AG10803 (cell line): ENCODE data around the gene PACSIN1.
"Not testable (repeated sequence)": the region's sequence is repeated elsewhere in the genome, so short reads cannot be mapped to it uniquely, and the experiment has no call there.

Experiments
- DNase-seq: peaks from one replicate; pipeline ENCODE4 v3.0.0; 2010; ENCODE audit warnings: low read depth
- H3K4me3 ChIP-seq: 2 replicates; pipeline ENCODE4 v1.5.1; 2011; ENCODE audit warnings: mild to moderate bottlenecking, low read length, control low read depth
- TF ChIP-seq, protein P1 (sequence below): conservative IDR thresholded peaks from 2 replicates; pipeline ENCODE4 v1.5.1; 2011; ENCODE audit warnings: mild to moderate bottlenecking, low read length, control low read depth, inconsistent platforms

The PACSIN1 gene

DNA sequence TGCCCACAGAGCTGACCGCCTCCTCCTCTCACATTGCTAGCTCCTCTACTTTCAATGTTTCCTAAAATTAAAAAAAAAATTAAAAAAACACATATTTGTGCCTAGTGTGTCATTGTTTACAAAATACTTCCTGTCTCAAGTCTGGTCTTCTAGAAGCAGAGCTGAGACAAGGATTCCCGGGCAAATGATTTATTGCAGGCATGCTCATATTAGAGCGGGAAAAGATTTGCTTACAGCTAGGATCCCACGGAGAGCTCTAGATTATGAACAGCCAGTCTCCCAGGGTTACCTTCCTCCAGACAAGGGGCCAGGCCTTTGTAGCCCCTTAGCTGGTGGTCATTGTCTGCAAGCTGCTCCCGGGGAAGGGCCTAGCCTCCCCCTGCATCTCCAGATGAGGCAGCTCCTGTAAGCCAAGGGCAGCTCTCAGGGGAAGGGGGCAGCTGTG lies 9.4 kb downstream of the PACSIN1 start:
- H3K4me3 ChIP-seq, result no peak overlapping the region
- TF ChIP-seq, protein P1, sequence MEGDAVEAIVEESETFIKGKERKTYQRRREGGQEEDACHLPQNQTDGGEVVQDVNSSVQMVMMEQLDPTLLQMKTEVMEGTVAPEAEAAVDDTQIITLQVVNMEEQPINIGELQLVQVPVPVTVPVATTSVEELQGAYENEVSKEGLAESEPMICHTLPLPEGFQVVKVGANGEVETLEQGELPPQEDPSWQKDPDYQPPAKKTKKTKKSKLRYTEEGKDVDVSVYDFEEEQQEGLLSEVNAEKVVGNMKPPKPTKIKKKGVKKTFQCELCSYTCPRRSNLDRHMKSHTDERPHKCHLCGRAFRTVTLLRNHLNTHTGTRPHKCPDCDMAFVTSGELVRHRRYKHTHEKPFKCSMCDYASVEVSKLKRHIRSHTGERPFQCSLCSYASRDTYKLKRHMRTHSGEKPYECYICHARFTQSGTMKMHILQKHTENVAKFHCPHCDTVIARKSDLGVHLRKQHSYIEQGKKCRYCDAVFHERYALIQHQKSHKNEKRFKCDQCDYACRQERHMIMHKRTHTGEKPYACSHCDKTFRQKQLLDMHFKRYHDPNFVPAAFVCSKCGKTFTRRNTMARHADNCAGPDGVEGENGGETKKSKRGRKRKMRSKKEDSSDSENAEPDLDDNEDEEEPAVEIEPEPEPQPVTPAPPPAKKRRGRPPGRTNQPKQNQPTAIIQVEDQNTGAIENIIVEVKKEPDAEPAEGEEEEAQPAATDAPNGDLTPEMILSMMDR, result no peak
- no peak for DNase-seq

DNA sequence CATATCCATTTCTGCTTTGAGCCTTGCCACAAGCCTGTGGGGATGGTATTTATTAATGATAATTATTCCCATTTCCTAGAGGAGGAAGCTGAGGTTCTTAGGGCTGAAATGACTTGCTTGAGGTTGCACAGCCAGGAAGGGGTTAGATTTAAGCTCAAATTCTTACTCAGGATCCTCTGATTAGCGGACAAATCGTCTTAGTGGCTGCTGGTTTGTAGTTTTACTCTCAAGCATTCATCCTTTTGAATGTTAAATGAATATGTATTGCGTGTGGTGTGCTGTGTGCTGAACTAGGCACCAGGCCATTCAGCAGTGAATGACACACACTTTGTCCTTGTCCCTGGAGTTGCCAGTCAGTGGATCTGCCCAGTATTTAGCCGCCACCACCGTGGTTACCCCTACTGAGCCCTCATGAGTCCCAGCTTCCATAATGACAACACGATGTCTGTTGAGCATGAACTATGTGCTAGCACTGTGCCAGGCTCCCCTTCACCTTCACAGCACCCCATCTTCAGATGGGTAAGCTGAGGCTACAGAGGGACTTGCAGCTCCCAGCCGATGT lies 10.0 kb downstream of the PACSIN1 start:
- TF ChIP-seq, protein P1, result no peak
- no peak for DNase-seq
- H3K4me3 ChIP-seq, result no peak overlapping the region

DNA sequence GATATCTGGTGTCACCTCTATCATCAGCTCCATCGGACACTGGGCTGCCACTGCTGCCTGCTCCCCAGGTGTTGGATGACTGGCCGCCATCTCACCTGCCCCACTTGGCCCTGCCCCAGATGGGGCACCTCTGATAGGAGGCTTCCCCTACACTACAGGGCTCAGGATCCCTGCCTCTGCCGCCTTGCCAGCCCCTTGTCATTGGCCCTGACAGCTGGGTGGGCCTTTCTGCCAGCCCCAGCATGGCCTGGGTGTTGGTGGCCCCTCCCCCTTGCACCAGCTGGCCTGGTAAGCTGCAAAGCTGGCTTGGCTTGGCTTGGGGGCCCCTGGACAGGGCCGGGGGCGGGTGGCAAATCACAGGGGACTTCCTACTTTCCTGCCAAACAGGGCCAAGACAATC lies 10.6 kb downstream of the PACSIN1 start:
- DNase-seq, result no peak
- H3K4me3 ChIP-seq, result no peak overlapping the region
- TF ChIP-seq, protein P1, result no peak

DNA sequence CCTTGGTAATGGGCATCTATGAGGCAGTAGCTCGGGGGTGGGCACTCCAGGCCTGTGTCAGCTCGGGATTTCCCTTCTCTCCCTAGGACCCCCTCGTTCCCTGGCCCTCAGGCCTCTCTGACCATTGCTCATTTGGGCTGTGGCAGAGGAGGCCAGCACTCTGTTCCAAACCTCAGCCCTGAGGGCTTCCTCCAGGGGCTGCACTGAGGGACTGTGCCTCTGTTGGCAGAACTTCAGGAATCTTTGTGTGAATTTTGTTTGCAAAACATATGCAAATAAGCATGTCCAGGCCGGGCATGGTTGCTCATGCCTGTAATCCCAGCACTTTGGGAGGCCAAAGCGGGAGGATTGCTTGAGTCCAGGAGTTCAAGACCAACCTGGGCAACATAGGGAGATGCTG lies 11.0 kb downstream of the PACSIN1 start:
- TF ChIP-seq, protein P1, result no peak
- DNase-seq, result no peak
- no peak overlapping the region for H3K4me3 ChIP-seq

DNA sequence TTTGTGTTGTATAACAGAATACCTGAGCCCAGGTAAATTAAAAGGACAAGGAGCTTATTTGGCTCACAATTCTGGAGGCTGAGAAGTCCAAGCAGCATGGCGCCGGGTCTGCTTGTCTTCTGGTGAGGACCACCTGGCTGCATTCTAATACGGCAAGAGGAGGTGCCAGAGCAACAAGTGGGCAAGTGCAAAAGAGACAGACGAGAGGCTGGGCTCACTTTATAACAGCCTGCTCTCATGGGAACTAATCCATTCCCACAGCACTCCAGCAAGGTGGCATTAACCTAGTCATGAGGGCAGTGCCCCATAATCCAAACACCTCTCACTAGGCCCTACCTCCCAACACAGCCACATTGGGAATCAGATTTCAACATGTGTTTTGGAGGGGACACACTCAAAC lies 12.9 kb downstream of the PACSIN1 start:
- no peak for DNase-seq
- no peak overlapping the region for H3K4me3 ChIP-seq
- TF ChIP-seq, protein P1, result no peak

DNA sequence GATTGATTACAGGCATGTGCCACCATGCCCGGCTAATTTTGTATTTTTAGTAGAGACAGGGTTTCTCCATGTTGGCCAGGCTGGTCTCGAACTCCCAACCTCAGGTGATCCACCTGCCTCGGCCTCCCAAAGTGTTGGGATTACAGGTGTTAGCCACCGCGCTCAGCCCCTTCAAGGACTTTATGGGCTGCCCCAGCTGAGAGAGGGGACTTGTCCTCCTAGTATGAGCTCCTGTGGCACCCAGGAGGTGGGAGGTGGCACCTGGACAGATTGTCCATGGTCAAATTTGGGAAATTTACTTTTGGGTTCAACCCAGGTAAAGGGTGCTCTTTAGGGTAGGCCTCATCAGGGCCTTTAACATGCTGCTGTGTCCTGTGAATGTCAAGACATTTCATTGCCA lies 17.9 kb downstream of the PACSIN1 start:
- DNase-seq, H3K4me3 ChIP-seq: not testable (repeated sequence)

DNA sequence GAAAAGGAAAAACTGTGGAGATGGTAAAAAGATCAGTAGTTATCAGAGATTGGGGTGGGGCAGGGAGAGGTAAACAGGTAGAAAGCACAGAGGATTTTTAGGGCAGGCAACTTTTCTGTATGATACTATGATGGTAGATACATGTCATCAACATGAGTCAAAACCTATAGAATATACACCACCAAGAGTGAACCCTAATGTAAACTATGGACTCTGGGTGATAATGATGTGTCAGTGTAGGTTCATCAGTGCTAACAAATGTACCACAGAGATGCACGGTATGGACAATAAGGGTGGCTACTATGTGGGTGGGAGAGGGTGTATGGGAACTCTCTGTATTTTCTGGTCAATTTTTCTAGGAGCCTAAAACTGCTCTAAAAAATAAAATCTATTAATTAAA lies 18.5 kb downstream of the PACSIN1 start:
- TF ChIP-seq, protein P1, result no peak
- H3K4me3 ChIP-seq, result no peak overlapping the region
- DNase-seq, result no peak

DNA sequence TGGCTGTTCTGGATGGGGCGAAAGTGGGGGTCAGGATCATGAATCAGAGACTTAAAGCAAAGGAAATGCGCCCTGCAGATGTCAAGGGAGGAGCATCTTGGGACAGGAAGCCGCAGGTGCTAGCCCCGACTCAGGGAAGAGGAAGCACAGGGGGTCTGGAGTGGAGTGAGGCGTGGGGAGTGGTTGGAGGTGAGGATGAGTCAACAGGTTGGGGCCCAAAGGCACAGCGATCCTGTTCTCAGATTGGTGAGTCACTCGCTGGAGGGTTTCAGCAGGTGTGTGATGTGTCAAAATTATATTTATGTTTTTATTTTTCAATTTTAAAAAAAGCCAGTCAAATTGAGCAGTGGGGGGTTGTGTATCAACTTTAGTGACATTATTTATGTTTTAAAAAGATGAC lies 19.0 kb downstream of the PACSIN1 start:
- DNase-seq, result no peak
- no peak overlapping the region for H3K4me3 ChIP-seq
- TF ChIP-seq, protein P1, result no peak
